Measurements from ENCODE around the gene NCAN.

DNA sequence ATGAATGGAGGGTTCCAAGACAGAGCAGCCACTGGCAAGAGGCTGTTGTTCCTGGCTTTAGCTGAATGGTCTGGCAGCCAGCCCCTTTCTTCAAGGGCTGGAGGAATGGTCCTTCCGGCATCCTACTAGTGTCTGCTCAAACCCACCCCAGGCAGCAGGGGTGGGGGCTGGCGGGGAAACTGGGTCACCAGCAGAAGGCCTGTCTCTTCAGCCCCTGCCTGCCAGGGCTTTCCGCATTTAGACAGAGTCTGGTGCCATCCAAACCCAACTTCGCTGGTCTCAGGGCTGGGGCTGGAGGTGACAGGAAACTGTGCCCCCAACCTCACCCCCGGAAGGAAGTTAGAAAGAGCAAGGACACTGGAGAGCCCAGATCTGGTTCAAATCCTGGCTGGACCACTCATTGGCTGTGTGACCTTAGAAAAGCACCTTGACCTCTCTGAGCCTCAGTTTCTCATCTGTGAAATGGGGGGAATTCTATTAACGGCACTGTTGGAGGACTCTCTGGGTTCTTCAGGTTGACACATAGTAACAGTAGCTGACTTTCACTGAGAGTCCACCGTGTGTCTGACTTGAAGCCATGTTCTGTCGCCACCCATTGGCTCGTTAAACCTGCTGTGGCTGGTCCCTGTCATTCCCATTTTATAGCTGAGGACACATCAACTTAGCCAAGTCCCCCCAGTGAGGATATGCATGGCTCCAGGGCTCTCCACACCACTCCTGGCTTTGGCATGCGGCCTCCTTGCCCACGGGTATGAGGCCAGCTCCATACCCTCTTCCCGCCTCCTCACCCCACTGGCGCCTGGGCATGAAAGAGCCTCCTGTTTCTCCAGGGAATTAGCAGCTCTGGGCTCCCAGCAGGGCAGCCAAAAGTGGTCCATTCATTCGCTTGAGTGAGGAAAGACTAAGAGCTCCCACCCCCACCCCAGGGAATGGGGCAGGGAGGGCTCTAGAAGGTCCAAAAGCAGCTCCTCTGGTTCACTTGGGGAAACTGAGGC lies 6.0 kb upstream of the NCAN start:
- TF ChIP-seq, protein P1, sequence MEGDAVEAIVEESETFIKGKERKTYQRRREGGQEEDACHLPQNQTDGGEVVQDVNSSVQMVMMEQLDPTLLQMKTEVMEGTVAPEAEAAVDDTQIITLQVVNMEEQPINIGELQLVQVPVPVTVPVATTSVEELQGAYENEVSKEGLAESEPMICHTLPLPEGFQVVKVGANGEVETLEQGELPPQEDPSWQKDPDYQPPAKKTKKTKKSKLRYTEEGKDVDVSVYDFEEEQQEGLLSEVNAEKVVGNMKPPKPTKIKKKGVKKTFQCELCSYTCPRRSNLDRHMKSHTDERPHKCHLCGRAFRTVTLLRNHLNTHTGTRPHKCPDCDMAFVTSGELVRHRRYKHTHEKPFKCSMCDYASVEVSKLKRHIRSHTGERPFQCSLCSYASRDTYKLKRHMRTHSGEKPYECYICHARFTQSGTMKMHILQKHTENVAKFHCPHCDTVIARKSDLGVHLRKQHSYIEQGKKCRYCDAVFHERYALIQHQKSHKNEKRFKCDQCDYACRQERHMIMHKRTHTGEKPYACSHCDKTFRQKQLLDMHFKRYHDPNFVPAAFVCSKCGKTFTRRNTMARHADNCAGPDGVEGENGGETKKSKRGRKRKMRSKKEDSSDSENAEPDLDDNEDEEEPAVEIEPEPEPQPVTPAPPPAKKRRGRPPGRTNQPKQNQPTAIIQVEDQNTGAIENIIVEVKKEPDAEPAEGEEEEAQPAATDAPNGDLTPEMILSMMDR (IDR thresholded peaks at IDR 0.05): no peak
- TF ChIP-seq POLR2A (IDR thresholded peaks at IDR 0.05): no peak
